ENCODE measurements around the gene WFDC12.

DNA sequence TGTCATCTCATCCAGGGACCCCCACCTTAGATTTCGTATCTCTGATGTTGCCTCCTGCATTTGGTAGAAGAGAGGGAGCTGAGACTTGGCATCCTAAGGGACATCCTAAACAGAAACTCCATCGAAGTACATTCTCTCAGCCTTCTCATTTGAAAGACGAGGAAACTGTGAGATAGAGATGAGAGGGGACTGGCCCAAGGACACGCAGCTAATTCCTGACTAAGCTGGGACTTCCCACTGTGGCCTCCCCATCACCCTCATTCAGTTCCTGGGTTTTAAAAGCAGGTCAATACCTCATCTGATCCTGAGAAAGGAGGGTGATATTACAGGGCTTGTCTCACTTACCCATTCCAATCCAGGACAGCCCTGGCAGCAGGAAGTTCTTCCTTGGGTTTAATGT lies 8.4 kb downstream of the WFDC12 start:
- TF ChIP-seq ZNF274 (IDR thresholded peaks at IDR 0.05; ENCODE audit: low read depth, low read length) = no peak
- no peak for TF ChIP-seq SUZ12 (IDR thresholded peaks at IDR 0.05; ENCODE audit: extremely low read depth, insufficient read depth, insufficient read length)

All from NT2/D1 (cell line).